Stimulated activated naive CD8-positive, alpha-beta T cell treated with anti-CD3 and anti-CD28 coated beads, Interleukin-15, amount 100 ng/mL, for 72 hours (primary cell): ENCODE results near the gene PIP5K1B.

ENCODE experiments used
- ATAC-seq: fragments of 150-1000 bp; cut with Tn5 transposase; 2 replicates; pipeline ENCODE4 v1.10.0; 2021; ENCODE audit warnings: mild to moderate bottlenecking, moderate library complexity
- DNase-seq, 2 donors: peaks; one replicate each; pipeline ENCODE4 v3.0.0; 2021 to 2022
- H3K27ac Mint-ChIP-seq, 2 donors: one replicate each; pipeline ENCODE4 v1.8.0; 2022; ENCODE audit warnings: mild to moderate bottlenecking in 2 of 2, mixed read lengths in 2 of 2, moderate library complexity in 2 of 2
- H3K27me3 Mint-ChIP-seq: one replicate; pipeline ENCODE4 v1.8.0; 2022; ENCODE audit warnings: mixed read lengths
- H3K4me1 Mint-ChIP-seq: one replicate; pipeline ENCODE4 v1.8.0; 2022; ENCODE audit warnings: mild to moderate bottlenecking, mixed read lengths
- H3K4me3 Mint-ChIP-seq, 2 donors: one replicate each; pipeline ENCODE4 v1.8.0; 2022; ENCODE audit warnings: mild to moderate bottlenecking in 2 of 2, mixed read lengths in 2 of 2, moderate library complexity in 1 of 2
- H3K9me3 Mint-ChIP-seq, 2 donors: one replicate each; pipeline ENCODE4 v1.8.0; 2022; ENCODE audit warnings: mixed read lengths in 2 of 2

PIP5K1B gene

GRCh38 chr9:68702493-68702892 is 2.5 kb upstream of the PIP5K1B start:
- H3K27ac Mint-ChIP-seq = no peak overlapping the region
- H3K27me3 Mint-ChIP-seq = peaks cover 88% of the 10 kb centered on the region
- peaks cover 14% of the 10 kb centered on the region for H3K4me1 Mint-ChIP-seq
- ATAC-seq (no peak), DNase-seq (no peak)
- H3K4me3 Mint-ChIP-seq = no peak overlapping the region
- no peaks in the 10 kb centered on the region for H3K9me3 Mint-ChIP-seq

GRCh38 chr9:68703672-68704071 is 1.4 kb upstream of the PIP5K1B start:
- no peak overlapping the region for H3K4me3 Mint-ChIP-seq

DNA sequence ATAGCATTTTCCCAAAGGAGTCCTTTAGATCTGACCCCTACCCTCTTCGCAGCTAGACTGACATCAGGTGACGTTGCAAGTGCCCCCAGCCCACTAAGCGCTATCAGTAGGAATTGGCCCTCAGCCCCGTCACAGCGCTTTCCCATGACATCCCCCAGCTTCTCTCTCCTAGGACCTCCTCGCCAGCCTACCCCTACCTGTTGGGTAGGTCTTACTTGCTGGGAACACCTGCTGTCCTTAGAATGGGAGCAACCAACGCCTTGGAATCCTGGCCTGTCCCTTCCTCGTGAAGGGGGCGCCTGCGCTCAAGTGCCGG is 584 bp upstream of the PIP5K1B start:
- Mint-ChIP-seq H3K9me3 (no peaks in the 10 kb centered on the region), H3K4me1 (peaks cover 14% of the 10 kb centered on the region), H3K27ac (no peak overlapping the region), H3K4me3 (peak overlapping the region; percentile 75 to 76), H3K27me3 (peaks cover 88% of the 10 kb centered on the region)
- no peak for DNase-seq
- no peak for ATAC-seq

More at GRCh38 chr9:68703672-68704071, 1.4 kb upstream of the PIP5K1B start:
- ATAC-seq (no peak), DNase-seq (no peak)
- no peaks in the 10 kb centered on the region for H3K9me3 Mint-ChIP-seq
- H3K4me1 Mint-ChIP-seq = peaks cover 14% of the 10 kb centered on the region
- H3K27me3 Mint-ChIP-seq = peaks cover 89% of the 10 kb centered on the region
- H3K27ac Mint-ChIP-seq = no peak overlapping the region

DNA sequence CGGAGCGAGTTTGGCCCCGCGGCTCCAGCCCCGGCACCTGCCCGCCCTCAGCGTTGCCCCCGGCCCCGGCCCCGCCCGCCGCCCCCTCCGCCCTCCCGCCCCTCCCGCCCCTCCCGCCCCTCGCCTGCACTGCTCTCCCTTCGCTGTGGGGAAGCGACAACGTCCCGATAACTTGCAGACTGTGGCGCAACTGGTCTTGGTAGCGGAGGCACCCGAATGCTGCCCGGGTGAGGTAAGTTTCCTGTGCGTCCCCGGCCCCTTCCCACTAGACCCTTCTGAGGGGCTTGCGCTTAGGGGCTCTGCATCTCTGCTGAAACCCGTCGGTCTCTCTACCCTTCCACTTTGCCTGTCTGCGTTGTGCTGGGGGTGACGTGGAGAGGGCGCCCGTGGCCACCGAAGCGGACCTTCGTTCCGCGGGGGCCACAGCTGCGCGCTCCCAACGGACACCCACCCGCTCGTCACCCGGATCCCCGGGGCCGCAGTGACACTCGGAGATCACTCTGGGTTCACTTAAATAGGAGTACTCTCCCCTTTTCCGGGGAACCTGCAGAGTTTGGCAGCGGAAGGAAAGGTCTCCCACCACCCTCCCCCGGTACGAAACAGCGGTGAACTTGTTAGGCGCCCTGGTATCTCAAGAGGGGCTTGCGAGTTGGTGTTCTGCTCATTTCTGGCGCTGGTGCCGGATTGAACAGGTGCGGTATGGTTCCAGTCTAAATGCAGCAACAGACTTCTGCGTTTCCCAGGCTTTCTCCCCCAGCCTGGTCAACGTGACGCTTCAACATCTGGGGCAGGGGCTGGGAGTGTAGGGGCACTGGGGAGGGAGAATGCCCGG is 707 bp downstream of the PIP5K1B start:
- peaks cover 14% of the 10 kb centered on the region for H3K4me1 Mint-ChIP-seq
- DNase-seq (peak; percentile 12 to 15), ATAC-seq (peak; percentile 33)
- H3K27me3 Mint-ChIP-seq = peaks cover 91% of the 10 kb centered on the region
- H3K4me3 Mint-ChIP-seq = peak overlapping the region; percentile 94 to 97
- peak overlapping the region in 1 of 2 donors; percentile 90 for H3K27ac Mint-ChIP-seq
- H3K9me3 Mint-ChIP-seq = no peaks in the 10 kb centered on the region

- peaks cover 14% of the 10 kb centered on the region for H3K4me1 Mint-ChIP-seq
- peak overlapping the region; percentile 94 to 97 for H3K4me3 Mint-ChIP-seq
- H3K27ac Mint-ChIP-seq = no peak overlapping the region
- peak; percentile 2 to 10 for DNase-seq
- ATAC-seq = peak; percentile 47
- peaks cover 87% of the 10 kb centered on the region for H3K27me3 Mint-ChIP-seq
- H3K9me3 Mint-ChIP-seq = no peaks in the 10 kb centered on the region
Observed at GRCh38 chr9:68706363-68707201, 1.5 kb downstream of the PIP5K1B start.

GRCh38 chr9:68707801-68708488 is 2.9 kb downstream of the PIP5K1B start:
- H3K4me1 Mint-ChIP-seq = peaks cover 14% of the 10 kb centered on the region
- DNase-seq = no peak
- ATAC-seq = no peak
- H3K27me3 Mint-ChIP-seq = peaks cover 86% of the 10 kb centered on the region
- no peak overlapping the region for H3K27ac Mint-ChIP-seq
- H3K4me3 Mint-ChIP-seq = no peak overlapping the region
- no peaks in the 10 kb centered on the region for H3K9me3 Mint-ChIP-seq

DNA sequence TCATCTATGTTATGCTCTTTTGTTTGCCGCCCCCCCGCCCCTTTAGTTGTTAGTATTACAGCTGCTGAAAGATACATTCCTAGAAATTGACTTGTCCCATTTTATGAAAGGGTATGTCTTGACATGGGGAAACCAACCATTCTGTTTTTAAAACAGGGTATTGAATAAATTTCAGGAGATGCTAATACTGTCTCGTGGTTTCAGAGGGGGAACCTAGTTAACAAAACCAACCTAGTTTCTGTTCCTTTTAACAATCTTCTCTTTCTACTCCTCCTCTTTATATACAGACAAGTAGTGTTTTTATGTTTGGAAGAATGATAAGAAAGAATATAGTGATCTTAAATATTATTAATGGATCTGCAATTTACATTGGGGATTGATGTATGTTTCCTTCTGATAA is 3.5 kb downstream of the PIP5K1B start:
- Mint-ChIP-seq H3K27ac (no peak overlapping the region), H3K9me3 (no peaks in the 10 kb centered on the region), H3K4me1 (peaks cover 14% of the 10 kb centered on the region), H3K27me3 (peaks cover 86% of the 10 kb centered on the region), H3K4me3 (no peak overlapping the region)
- DNase-seq = no peak
- no peak for ATAC-seq

GRCh38 chr9:68709291-68710110 is 4.5 kb downstream of the PIP5K1B start:
- Mint-ChIP-seq H3K4me3 (no peak overlapping the region), H3K27ac (no peak overlapping the region), H3K9me3 (no peaks in the 10 kb centered on the region), H3K27me3 (peaks cover 85% of the 10 kb centered on the region), H3K4me1 (peaks cover 11% of the 10 kb centered on the region)
- ATAC-seq (no peak), DNase-seq (no peak)

DNA sequence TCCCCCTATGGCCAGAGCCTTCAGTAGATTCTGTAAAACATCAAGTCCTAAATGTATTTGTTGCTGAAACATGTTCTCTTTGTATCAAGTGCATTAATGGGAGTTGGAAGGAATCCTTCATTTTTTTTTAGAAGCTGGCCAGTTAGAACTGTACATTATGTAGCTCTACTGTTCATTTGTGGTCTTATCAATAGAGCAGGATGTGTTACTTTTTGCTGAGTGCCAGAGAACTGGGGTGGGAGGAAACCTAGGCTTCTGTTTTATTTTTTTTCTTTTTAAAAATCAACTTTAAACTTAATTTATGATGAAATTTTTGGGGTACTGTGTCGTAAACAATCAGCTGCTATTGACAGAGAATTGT is 5.1 kb downstream of the PIP5K1B start:
- ATAC-seq (no peak), DNase-seq (no peak)
- peaks cover 87% of the 10 kb centered on the region for H3K27me3 Mint-ChIP-seq
- peaks cover 8% of the 10 kb centered on the region for H3K4me1 Mint-ChIP-seq
- no peak overlapping the region for H3K27ac Mint-ChIP-seq
- no peak overlapping the region for H3K4me3 Mint-ChIP-seq
- H3K9me3 Mint-ChIP-seq = no peaks in the 10 kb centered on the region

GRCh38 chr9:68711281-68711680 is 6.2 kb downstream of the PIP5K1B start:
- Mint-ChIP-seq H3K27me3 (peaks cover 85% of the 10 kb centered on the region), H3K27ac (no peak overlapping the region), H3K4me1 (peaks cover under 1% of the 10 kb centered on the region), H3K9me3 (no peaks in the 10 kb centered on the region), H3K4me3 (no peak overlapping the region)
- ATAC-seq = no peak
- no peak for DNase-seq

- Mint-ChIP-seq H3K27me3 (peaks cover 79% of the 10 kb centered on the region), H3K4me1 (no peaks in the 10 kb centered on the region), H3K4me3 (no peak overlapping the region), H3K9me3 (no peaks in the 10 kb centered on the region), H3K27ac (no peak overlapping the region)
- DNase-seq (no peak), ATAC-seq (no peak)
Observed at GRCh38 chr9:68711932-68712331, 6.9 kb downstream of the PIP5K1B start.

DNA sequence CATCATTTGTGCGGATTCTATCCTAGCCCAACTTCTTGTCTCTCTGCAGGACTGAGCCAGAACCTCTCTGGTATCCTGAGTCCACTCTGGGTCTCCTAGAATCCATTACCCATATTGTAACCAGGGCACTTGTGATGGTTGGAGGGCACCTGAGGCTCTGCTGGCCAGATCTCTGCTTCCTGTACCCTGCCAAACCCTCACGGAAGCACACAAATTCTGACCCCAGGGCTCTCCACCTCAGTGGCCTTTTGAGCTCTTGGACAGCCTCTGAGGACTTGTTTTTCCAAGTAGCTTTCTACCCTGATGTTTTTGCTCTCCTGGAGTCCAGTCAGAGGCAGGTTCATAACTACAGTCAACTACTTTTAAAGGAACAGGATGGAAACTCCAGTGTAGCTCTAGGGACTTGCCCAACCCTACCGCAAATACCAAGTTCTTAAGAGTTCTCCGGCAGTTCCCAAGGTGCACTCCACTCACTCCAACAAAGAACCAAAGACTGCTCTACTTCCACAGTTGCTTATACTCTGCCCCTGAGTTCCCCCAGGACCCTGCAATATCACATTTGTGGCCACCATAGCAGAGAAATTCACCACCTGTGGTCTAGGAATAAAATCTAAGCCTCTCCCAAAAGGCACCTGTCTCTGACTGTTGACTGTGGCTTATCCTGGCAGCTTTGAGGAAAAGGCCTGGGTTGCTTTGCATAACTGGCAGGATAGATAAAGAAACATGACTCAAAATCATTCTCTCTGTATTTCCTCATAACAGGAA is 9.6 kb downstream of the PIP5K1B start:
- Mint-ChIP-seq H3K27ac (peak overlapping the region in 1 of 2 donors; percentile 20), H3K27me3 (peaks cover 57% of the 10 kb centered on the region), H3K9me3 (no peaks in the 10 kb centered on the region), H3K4me3 (no peak overlapping the region), H3K4me1 (no peaks in the 10 kb centered on the region)
- DNase-seq (no peak), ATAC-seq (no peak)

DNA sequence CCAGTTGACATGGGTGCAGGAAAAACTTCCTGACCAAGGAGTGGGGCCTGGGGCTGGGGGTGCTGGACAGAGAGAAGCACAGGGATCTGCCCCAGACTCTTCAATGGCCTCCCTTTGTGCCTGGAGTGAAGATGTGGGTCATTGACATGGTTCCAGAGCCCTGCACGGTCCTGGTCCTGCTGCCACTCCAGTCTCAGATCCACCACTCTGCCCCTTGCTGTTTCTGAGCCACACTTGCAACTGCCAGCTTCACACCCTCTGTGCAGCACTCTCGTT is 10.1 kb downstream of the PIP5K1B start:
- Mint-ChIP-seq H3K4me3 (no peak overlapping the region), H3K27ac (no peak overlapping the region), H3K4me1 (no peaks in the 10 kb centered on the region), H3K27me3 (peaks cover 52% of the 10 kb centered on the region), H3K9me3 (no peaks in the 10 kb centered on the region)
- no peak for DNase-seq
- ATAC-seq = no peak

- DNase-seq (no peak), ATAC-seq (no peak)
- peaks cover 32% of the 10 kb centered on the region for H3K27me3 Mint-ChIP-seq
- H3K27ac Mint-ChIP-seq = no peak overlapping the region
- H3K4me3 Mint-ChIP-seq = no peak overlapping the region
- no peaks in the 10 kb centered on the region for H3K9me3 Mint-ChIP-seq
- no peaks in the 10 kb centered on the region for H3K4me1 Mint-ChIP-seq
Observed at GRCh38 chr9:68717552-68718443, 12.8 kb downstream of the PIP5K1B start.
